CD4-positive, alpha-beta T cell (primary cell): ENCODE results near the gene SORBS1. TPM values are rescaled to one million over a fixed set of nuclear protein-coding genes. Genes with fewer than 3 reads are reported as not detected.

Experiments
- ATAC-seq: fragments of 200-7000 bp; cut with Tn5 transposase; one replicate; pipeline ENCODE4 v1.10.0; 2022; ENCODE audit warnings: mild to moderate bottlenecking; ENCODE audit not compliant: poor library complexity
- CTCF ChIA-PET: fragments of 350-600 bp; sonication (Branson Sonifier 250); formaldehyde crosslinking; loops from one replicate; lab custom pipeline; 2021; ENCODE audit warnings: antibody characterized with exemption, inconsistent platforms; lab: Charles Lee
- POLR2A ChIA-PET: fragments of 350-600 bp; sonication (Branson Sonifier 250); formaldehyde crosslinking; loops from one replicate; lab custom pipeline; 2021; ENCODE audit warnings: antibody characterized with exemption, inconsistent platforms; lab: Charles Lee
- DNase-seq, 14 experiments: peaks; one replicate each; pipeline ENCODE4 v3.0.0-alpha.2; 2013 to 2020; ENCODE audit warnings: mixed read lengths in 2 of 14
- H3K27ac ChIP-seq, 2 donors: one replicate each; pipeline versions ENCODE4 v1.5.1 to v1.7.0; 2013; ENCODE audit warnings: low read length in 2 of 2, low read depth in 1 of 2, mild to moderate bottlenecking in 1 of 2
- H3K27me3 ChIP-seq, 2 experiments: 1 replicate in 1 of 2; 2 replicates in 1 of 2; pipeline versions ENCODE4 v1.6.1 to v1.7.0; 2013; ENCODE audit warnings: low read length in 2 of 2, control low read depth in 1 of 2, mild to moderate bottlenecking in 1 of 2, moderate library complexity in 1 of 2; ENCODE audit not compliant: insufficient read depth in 2 of 2, control insufficient read depth in 1 of 2
- H3K36me3 ChIP-seq: one replicate; pipeline ENCODE4 v1.6.1; 2013; ENCODE audit warnings: low read length, control low read depth; ENCODE audit not compliant: insufficient read depth
- H3K4me1 ChIP-seq: one replicate; pipeline ENCODE4 v1.6.1; 2013; ENCODE audit warnings: low read length, control low read depth; ENCODE audit not compliant: insufficient read depth
- H3K4me3 ChIP-seq: one replicate; pipeline ENCODE4 v1.5.1; 2013; ENCODE audit warnings: mild to moderate bottlenecking, low read length, moderate library complexity
- H3K9me3 ChIP-seq, 2 experiments: 1 replicate in 1 of 2; 2 replicates in 1 of 2; pipeline versions ENCODE4 v1.6.1 to v1.7.0; 2013; ENCODE audit warnings: low read length in 2 of 2, mild to moderate bottlenecking in 2 of 2, control low read depth in 1 of 2, moderate library complexity in 1 of 2; ENCODE audit not compliant: control insufficient read depth in 1 of 2, insufficient read depth in 1 of 2
- H3K27ac Mint-ChIP-seq: one replicate; pipeline ENCODE4 v1.8.0; 2020; ENCODE audit warnings: mixed read lengths
- H3K27me3 Mint-ChIP-seq: one replicate; pipeline ENCODE4 v1.8.0; 2021; ENCODE audit warnings: mixed read lengths
- H3K36me3 Mint-ChIP-seq: one replicate; pipeline ENCODE4 v1.8.0; 2021; ENCODE audit warnings: low read depth, mixed read lengths
- H3K4me1 Mint-ChIP-seq: one replicate; pipeline ENCODE4 v1.8.0; 2021; ENCODE audit warnings: low read depth, mixed read lengths
- H3K4me3 Mint-ChIP-seq: one replicate; pipeline ENCODE4 v1.8.0; 2020; ENCODE audit warnings: mild to moderate bottlenecking, mixed read lengths
- H3K9me3 Mint-ChIP-seq: one replicate; pipeline ENCODE4 v1.8.0; 2020; ENCODE audit warnings: mixed read lengths
- CTCF ChIP-seq: fragments of 200-600 bp; IDR thresholded peaks from one replicate; pipeline ENCODE4 v1.8.0; 2022; ENCODE audit warnings: antibody characterized with exemption, mild to moderate bottlenecking
- intact Hi-C, 2 experiments: fragments of 100-400 bp; cut with DNase I in 1 of 2; cut with micrococcal nuclease in 1 of 2; formaldehyde crosslinking; loops; one replicate each; pipeline versions ENCODE4 v1.15.1 to v1.9.0; 2023 to 2025; cut with DNase I, micrococcal nuclease
- total RNA-seq, 174 experiments: library from RNA in 2 of 174; stranded (reverse) in 2 of 174; gene quantifications; one replicate each; pipeline ENCODE4 v1.2.3 and lab custom pipeline; 2021 to 2026

Gene SORBS1
- total RNA-seq, 2 experiments from 2014 or later = 1.4 to 1.8 TPM

DNA sequence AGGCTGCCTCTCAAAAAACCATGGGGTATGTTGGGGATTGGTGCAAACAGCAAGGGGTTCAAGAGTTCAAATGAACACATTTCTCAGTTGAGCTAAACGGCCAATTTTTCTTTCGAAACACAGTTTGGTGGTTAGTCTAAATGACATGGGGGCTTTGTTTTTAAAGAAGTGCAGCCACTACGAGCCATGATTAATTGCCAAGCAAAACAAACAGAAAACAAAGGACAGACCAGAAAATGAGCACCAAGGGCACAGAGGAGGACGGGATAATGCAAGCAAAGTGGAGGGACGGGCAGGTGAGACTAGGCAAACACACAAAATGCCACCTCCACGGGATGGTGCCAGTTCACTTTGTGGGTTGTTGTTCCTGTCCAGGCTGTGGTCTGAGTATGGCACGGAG lies 205.9 kb downstream of the SORBS1 start:
- H3K4me3 Mint-ChIP-seq = no peak overlapping the region
- CTCF ChIA-PET = interaction anchor here (1.5 kb wide), 1 partner anchor 8 kb away, joined by 5 read pairs; no protein-coding TSS in a partner anchor

GRCh38 chr10:95354110-95354509 lies 207.1 kb downstream of the SORBS1 start:
- no peaks in the 10 kb centered on the region for H3K36me3 Mint-ChIP-seq
- Histone ChIP-seq H3K27me3 (no peaks in the 10 kb centered on the region), H3K4me1 (no peaks in the 10 kb centered on the region), H3K36me3 (no peaks in the 10 kb centered on the region), H3K4me3 (no peak overlapping the region), H3K9me3 (no peaks in the 10 kb centered on the region), H3K27ac (no peak overlapping the region)
- no peak overlapping the region for H3K27ac Mint-ChIP-seq
- H3K4me1 Mint-ChIP-seq = no peaks in the 10 kb centered on the region
- intact Hi-C loops = no loop called here
- TF ChIP-seq CTCF = no peak
- no peak overlapping the region for H3K4me3 Mint-ChIP-seq
- no peak for DNase-seq
- H3K9me3 Mint-ChIP-seq = no peaks in the 10 kb centered on the region
- CTCF ChIA-PET = interaction anchor here (1.5 to 2.0 kb wide), 2 partner anchors 9 kb away, joined by 5 to 7 read pairs; no protein-coding TSS in a partner anchor
- ATAC-seq = no peak
- POLR2A ChIA-PET = no interaction called here
- no peaks in the 10 kb centered on the region for H3K27me3 Mint-ChIP-seq

More for the DNA sequence above, 205.9 kb downstream of the SORBS1 start:
- Histone ChIP-seq H3K9me3 (no peaks in the 10 kb centered on the region), H3K4me1 (no peaks in the 10 kb centered on the region), H3K27ac (no peak overlapping the region), H3K27me3 (no peaks in the 10 kb centered on the region), H3K36me3 (no peaks in the 10 kb centered on the region), H3K4me3 (no peak overlapping the region)
- Mint-ChIP-seq H3K27me3 (no peaks in the 10 kb centered on the region), H3K27ac (no peak overlapping the region), H3K4me1 (no peaks in the 10 kb centered on the region), H3K36me3 (no peaks in the 10 kb centered on the region), H3K9me3 (no peaks in the 10 kb centered on the region)
- intact Hi-C loops = no loop called here
- POLR2A ChIA-PET = no interaction called here
- ATAC-seq = no peak
- DNase-seq = no peak
- TF ChIP-seq CTCF = no peak

GRCh38 chr10:95353123-95353522 lies 208.0 kb downstream of the SORBS1 start:
- Mint-ChIP-seq H3K27ac (no peak overlapping the region), H3K36me3 (no peaks in the 10 kb centered on the region), H3K9me3 (no peaks in the 10 kb centered on the region), H3K27me3 (no peaks in the 10 kb centered on the region), H3K4me3 (no peak overlapping the region), H3K4me1 (no peaks in the 10 kb centered on the region)
- no peak overlapping the region for H3K4me3 ChIP-seq
- DNase-seq (no peak), ATAC-seq (no peak)
- no peak for TF ChIP-seq CTCF
- H3K9me3 ChIP-seq = no peaks in the 10 kb centered on the region
- no peak overlapping the region for H3K27ac ChIP-seq
- no peaks in the 10 kb centered on the region for H3K27me3 ChIP-seq
- H3K4me1 ChIP-seq = no peaks in the 10 kb centered on the region
- intact Hi-C loops = no loop called here
- ChIA-PET POLR2A (no interaction called here), CTCF (interaction anchor here (2.0 kb wide), 1 partner anchor 10 kb away, joined by 7 read pairs; no protein-coding TSS in a partner anchor)
- H3K36me3 ChIP-seq = no peaks in the 10 kb centered on the region
